Effector memory CD8-positive, alpha-beta T cell (primary cell): Measurements from ENCODE around the gene TEDDM1.
"Not testable (repeated sequence)": the region's sequence is repeated elsewhere in the genome, so short reads cannot be mapped to it uniquely, and the experiment has no call there.

Experiments
- ATAC-seq: fragments of 150-1000 bp; cut with Tn5 transposase; replicated peaks from 2 replicates; pipeline ENCODE4 v1.10.0; 2021; ENCODE audit warnings: mild to moderate bottlenecking, moderate library complexity
- DNase-seq, 3 experiments: peaks; one replicate each; pipeline ENCODE4 v3.0.0; 2021
- H3K27ac Mint-ChIP-seq, 2 donors: one replicate each; pipeline ENCODE4 v1.8.0; 2022; ENCODE audit warnings: mild to moderate bottlenecking in 2 of 2, mixed read lengths in 2 of 2, moderate library complexity in 2 of 2
- H3K27me3 Mint-ChIP-seq, 2 donors: one replicate each; pipeline ENCODE4 v1.8.0; 2022; ENCODE audit warnings: mixed read lengths in 2 of 2
- H3K36me3 Mint-ChIP-seq: one replicate; pipeline ENCODE4 v1.8.0; 2022; ENCODE audit warnings: mild to moderate bottlenecking, moderate library complexity, mixed read lengths; ENCODE audit not compliant: insufficient read depth
- H3K4me1 Mint-ChIP-seq, 2 donors: one replicate each; pipeline ENCODE4 v1.8.0; 2022; ENCODE audit warnings: low read depth in 2 of 2, mixed read lengths in 2 of 2
- H3K4me3 Mint-ChIP-seq, 2 donors: one replicate each; pipeline ENCODE4 v1.8.0; 2022; ENCODE audit warnings: mild to moderate bottlenecking in 2 of 2, mixed read lengths in 2 of 2, moderate library complexity in 2 of 2
- H3K9me3 Mint-ChIP-seq, 2 donors: one replicate each; pipeline ENCODE4 v1.8.0; 2022; ENCODE audit warnings: mixed read lengths in 2 of 2

TEDDM1 gene

GRCh38 chr1:182383037-182383661, 17.3 kb downstream of the TEDDM1 start:
- ATAC-seq (no peak), DNase-seq (no peak)
- Mint-ChIP-seq H3K27me3 (no peaks in the 10 kb centered on the region), H3K27ac (peak overlapping the region in 1 of 2 donors; percentile 46), H3K4me1 (peaks cover 3 to 6% of the 10 kb centered on the region in 2 donors), H3K36me3 (peaks cover 35% of the 10 kb centered on the region), H3K4me3 (no peak overlapping the region), H3K9me3 (no peaks in the 10 kb centered on the region)

GRCh38 chr1:182381962-182382819, 18.3 kb downstream of the TEDDM1 start:
- DNase-seq, result no peak
- H3K36me3 Mint-ChIP-seq, result peaks cover 35% of the 10 kb centered on the region
- H3K27me3 Mint-ChIP-seq, result no peaks in the 10 kb centered on the region
- no peaks in the 10 kb centered on the region for H3K9me3 Mint-ChIP-seq
- H3K4me3 Mint-ChIP-seq, result no peak overlapping the region
- ATAC-seq, result no peak
- peak overlapping the region; percentile 3 to 46 for H3K27ac Mint-ChIP-seq
- no peaks in the 10 kb centered on the region for H3K4me1 Mint-ChIP-seq

GRCh38 chr1:182380199-182380598, 20.3 kb downstream of the TEDDM1 start:
- Mint-ChIP-seq H3K4me3 (no peak overlapping the region), H3K9me3 (no peaks in the 10 kb centered on the region), H3K4me1 (no peaks in the 10 kb centered on the region), H3K27me3 (no peaks in the 10 kb centered on the region), H3K36me3 (peaks cover 16% of the 10 kb centered on the region), H3K27ac (no peak overlapping the region)
- ATAC-seq (no peak), DNase-seq (no peak)

GRCh38 chr1:182379781-182380180, 20.7 kb downstream of the TEDDM1 start:
- DNase-seq, H3K27ac Mint-ChIP-seq, H3K4me3 Mint-ChIP-seq, H3K27me3 Mint-ChIP-seq, H3K4me1 Mint-ChIP-seq, H3K9me3 Mint-ChIP-seq, ATAC-seq: not testable (repeated sequence)
- peaks cover 14% of the 10 kb centered on the region for H3K36me3 Mint-ChIP-seq

GRCh38 chr1:182376936-182377574, 23.4 kb downstream of the TEDDM1 start:
- H3K27me3 Mint-ChIP-seq, result no peaks in the 10 kb centered on the region
- no peak overlapping the region for H3K27ac Mint-ChIP-seq

GRCh38 chr1:182374101-182374834, 26.2 kb downstream of the TEDDM1 start:
- H3K27ac Mint-ChIP-seq, result peak overlapping the region in 1 of 2 donors; percentile 35
- H3K36me3 Mint-ChIP-seq, result no peaks in the 10 kb centered on the region
- H3K4me3 Mint-ChIP-seq, result no peak overlapping the region
- no peaks in the 10 kb centered on the region for H3K27me3 Mint-ChIP-seq
- H3K4me1 Mint-ChIP-seq, result no peaks in the 10 kb centered on the region
- ATAC-seq, result no peak
- H3K9me3 Mint-ChIP-seq, result no peaks in the 10 kb centered on the region
- no peak for DNase-seq

More at GRCh38 chr1:182376936-182377574, 23.4 kb downstream of the TEDDM1 start:
- Mint-ChIP-seq H3K4me3 (no peak overlapping the region), H3K9me3 (no peaks in the 10 kb centered on the region), H3K4me1 (no peaks in the 10 kb centered on the region), H3K36me3 (no peaks in the 10 kb centered on the region)
- ATAC-seq (no peak), DNase-seq (no peak)

GRCh38 chr1:182370532-182370931, 29.9 kb downstream of the TEDDM1 start:
- ATAC-seq, result no peak
- Mint-ChIP-seq H3K27ac (no peak overlapping the region), H3K27me3 (peaks cover 4 to 14% of the 10 kb centered on the region in 2 donors), H3K4me1 (no peaks in the 10 kb centered on the region), H3K36me3 (no peaks in the 10 kb centered on the region), H3K9me3 (no peaks in the 10 kb centered on the region), H3K4me3 (no peak overlapping the region)
- no peak for DNase-seq

- H3K4me1 Mint-ChIP-seq, result no peaks in the 10 kb centered on the region
- no peaks in the 10 kb centered on the region for H3K9me3 Mint-ChIP-seq
- no peak overlapping the region for H3K4me3 Mint-ChIP-seq
- H3K27me3 Mint-ChIP-seq, result peaks cover 8 to 19% of the 10 kb centered on the region in 2 donors
- H3K27ac Mint-ChIP-seq, result no peak overlapping the region
- ATAC-seq, result no peak
- no peaks in the 10 kb centered on the region for H3K36me3 Mint-ChIP-seq
- no peak for DNase-seq
Observed at GRCh38 chr1:182368903-182369302, 31.6 kb downstream of the TEDDM1 start.

- H3K27ac Mint-ChIP-seq, result no peak overlapping the region
- H3K9me3 Mint-ChIP-seq, result no peaks in the 10 kb centered on the region
- no peak for ATAC-seq
- peaks cover 8 to 19% of the 10 kb centered on the region in 2 donors for H3K27me3 Mint-ChIP-seq
- no peak for DNase-seq
- no peaks in the 10 kb centered on the region for H3K4me1 Mint-ChIP-seq
- no peak overlapping the region for H3K4me3 Mint-ChIP-seq
- no peaks in the 10 kb centered on the region for H3K36me3 Mint-ChIP-seq
Observed at GRCh38 chr1:182368358-182368757, 32.1 kb downstream of the TEDDM1 start.

- Mint-ChIP-seq H3K27me3 (peaks cover 8 to 19% of the 10 kb centered on the region in 2 donors), H3K27ac (no peak overlapping the region), H3K9me3 (no peaks in the 10 kb centered on the region), H3K36me3 (no peaks in the 10 kb centered on the region), H3K4me1 (no peaks in the 10 kb centered on the region), H3K4me3 (no peak overlapping the region)
- DNase-seq, result no peak
- ATAC-seq, result no peak
Observed at GRCh38 chr1:182367926-182368325, 32.5 kb downstream of the TEDDM1 start.

GRCh38 chr1:182366596-182366995, 33.9 kb downstream of the TEDDM1 start:
- Mint-ChIP-seq H3K36me3 (peaks cover 3% of the 10 kb centered on the region), H3K4me1 (no peaks in the 10 kb centered on the region), H3K4me3 (no peak overlapping the region), H3K9me3 (no peaks in the 10 kb centered on the region), H3K27ac (no peak overlapping the region), H3K27me3 (peaks cover 8 to 19% of the 10 kb centered on the region in 2 donors)
- DNase-seq (no peak), ATAC-seq (no peak)

- no peaks in the 10 kb centered on the region for H3K9me3 Mint-ChIP-seq
- no peak overlapping the region for H3K4me3 Mint-ChIP-seq
- no peak for ATAC-seq
- DNase-seq, result no peak
- H3K36me3 Mint-ChIP-seq, result peaks cover 3% of the 10 kb centered on the region
- H3K27ac Mint-ChIP-seq, result no peak overlapping the region
- peaks cover 0 to under 1% of the 10 kb centered on the region in 2 donors for H3K27me3 Mint-ChIP-seq
- H3K4me1 Mint-ChIP-seq, result no peaks in the 10 kb centered on the region
Observed at GRCh38 chr1:182359645-182360044, 40.8 kb downstream of the TEDDM1 start.

- H3K36me3 Mint-ChIP-seq, result peaks cover 3% of the 10 kb centered on the region
- DNase-seq, result no peak
- H3K27ac Mint-ChIP-seq, result peak overlapping the region in 1 of 2 donors; percentile 29
- no peaks in the 10 kb centered on the region for H3K4me1 Mint-ChIP-seq
- no peak overlapping the region for H3K4me3 Mint-ChIP-seq
- no peaks in the 10 kb centered on the region for H3K9me3 Mint-ChIP-seq
- no peak for ATAC-seq
- peaks cover 0 to 5% of the 10 kb centered on the region in 2 donors for H3K27me3 Mint-ChIP-seq
Observed at GRCh38 chr1:182357913-182358312, 42.6 kb downstream of the TEDDM1 start.
